ENCODE results near the gene DNASE1L2.
"Not testable (repeated sequence)": the region's sequence is repeated elsewhere in the genome, so short reads cannot be mapped to it uniquely, and the experiment has no call there.

DNASE1L2 gene

GRCh38 chr16:2198283-2198682 is 38.0 kb upstream of the DNASE1L2 start:
- Histone ChIP-seq H3K4me3 (no peak overlapping the region), H3K27ac (no peak overlapping the region), H3K9ac (no peak overlapping the region), H4K20me1 (peaks cover 0 to 44% (median 20%) of the 10 kb centered on the region in 11 experiments; a peak in 17 of 22 replicates), H3K9me3 (replicated peaks in 1 of 11) (no peaks in the 10 kb centered on the region), H3K27me3 (peaks cover 66 to 90% (median 78%) of the 10 kb centered on the region in 11 experiments), H3K4me1 (peaks cover 10 to 26% (median 16%) of the 10 kb centered on the region in 10 experiments; a peak in 17 of 20 replicates), H3K4me2 (no peak overlapping the region), H3K36me3 (no peaks in the 10 kb centered on the region)
- TF ChIP-seq Cebpa-rat (IDR thresholded peaks at IDR 0.05), result no peak

- Histone ChIP-seq H3K9ac (no peak overlapping the region), H3K9me3 (replicated peaks in 1 of 11) (no peaks in the 10 kb centered on the region), H3K27ac (no peak overlapping the region), H3K36me3 (no peaks in the 10 kb centered on the region), H3K4me1 (peaks cover 10 to 22% (median 16%) of the 10 kb centered on the region in 10 experiments; a peak in 17 of 20 replicates), H3K4me2 (no peak overlapping the region), H4K20me1 (peaks cover 0 to 40% (median 17%) of the 10 kb centered on the region in 11 experiments; a peak in 17 of 22 replicates), H3K27me3 (peaks cover 58 to 82% (median 70%) of the 10 kb centered on the region in 11 experiments), H3K4me3 (no peak overlapping the region)
- TF ChIP-seq Cebpa-rat (IDR thresholded peaks at IDR 0.05), result no peak
Measured at GRCh38 chr16:2199095-2199494, 37.1 kb upstream of the DNASE1L2 start.

- Histone ChIP-seq H3K4me1 (peaks cover 15 to 22% (median 18%) of the 10 kb centered on the region in 10 experiments), H3K9ac (no peak overlapping the region), H3K4me3 (no peak overlapping the region), H3K9me3 (replicated peaks in 1 of 11) (no peaks in the 10 kb centered on the region), H3K27me3 (peaks cover 52 to 76% (median 64%) of the 10 kb centered on the region in 11 experiments), H3K27ac (no peak overlapping the region), H4K20me1 (peaks cover 0 to 34% (median 12%) of the 10 kb centered on the region in 11 experiments; a peak in 17 of 22 replicates), H3K36me3 (no peaks in the 10 kb centered on the region), H3K4me2 (no peak overlapping the region)
- TF ChIP-seq Cebpa-rat (IDR thresholded peaks at IDR 0.05), result no peak
Measured at GRCh38 chr16:2199621-2200139, 36.6 kb upstream of the DNASE1L2 start.

- Histone ChIP-seq H3K9me3 (replicated peaks in 1 of 11) (no peaks in the 10 kb centered on the region), H3K4me1 (peaks cover 12 to 18% (median 15%) of the 10 kb centered on the region in 10 experiments), H3K27me3 (peaks cover 46 to 70% (median 58%) of the 10 kb centered on the region in 11 experiments), H3K36me3 (no peaks in the 10 kb centered on the region), H3K9ac (no peak overlapping the region), H4K20me1 (peaks cover 0 to 28% (median 5%) of the 10 kb centered on the region in 11 experiments; a peak in 17 of 22 replicates), H3K27ac (no peak overlapping the region), H3K4me2 (no peak overlapping the region), H3K4me3 (no peak overlapping the region)
- TF ChIP-seq Cebpa-rat (IDR thresholded peaks at IDR 0.05), result no peak
Measured at GRCh38 chr16:2200313-2200712, 35.9 kb upstream of the DNASE1L2 start.

- Histone ChIP-seq H4K20me1 (peaks cover 0 to 25% (median 0%) of the 10 kb centered on the region in 11 experiments; a peak in 7 of 22 replicates), H3K4me1 (peaks cover 27 to 33% (median 31%) of the 10 kb centered on the region in 10 experiments), H3K36me3 (peaks cover 14 to 16% (median 16%) of the 10 kb centered on the region in 11 experiments), H3K27me3 (peaks cover 20 to 42% (median 29%) of the 10 kb centered on the region in 11 experiments)
- H3K9ac ChIP-seq; H3K27ac ChIP-seq; H3K4me3 ChIP-seq; H3K9me3 ChIP-seq (replicated peaks in 1 of 11); H3K4me2 ChIP-seq: not testable (repeated sequence)
Measured at GRCh38 chr16:2203119-2203688, 33.0 kb upstream of the DNASE1L2 start.

GRCh38 chr16:2204416-2205103 is 31.7 kb upstream of the DNASE1L2 start:
- H4K20me1 ChIP-seq, result peaks cover 0 to 35% (median 6%) of the 10 kb centered on the region in 11 experiments; a peak in 11 of 22 replicates
- no peak for TF ChIP-seq Cebpa-rat (IDR thresholded peaks at IDR 0.05)
- peak overlapping the region; percentile 90 to 99 (median 95) for H3K9ac ChIP-seq
- peak overlapping the region; percentile 82 to 99 (median 89) for H3K4me2 ChIP-seq
- no peaks in the 10 kb centered on the region for H3K9me3 ChIP-seq (replicated peaks in 1 of 11)
- peaks cover 28 to 30% (median 29%) of the 10 kb centered on the region in 11 experiments for H3K36me3 ChIP-seq
- peak overlapping the region; percentile 87 to 99 (median 96) for H3K27ac ChIP-seq
- peaks cover 27 to 33% (median 31%) of the 10 kb centered on the region in 10 experiments for H3K4me1 ChIP-seq
- peaks cover 6 to 29% (median 15%) of the 10 kb centered on the region in 11 experiments for H3K27me3 ChIP-seq
- H3K4me3 ChIP-seq, result peak overlapping the region; percentile 62 to 86 (median 72)

- H3K4me3 ChIP-seq, result peak within 1 kb of the TSS; percentile 62 to 86 (median 72)
- H3K27me3 ChIP-seq, result peaks cover 0 to 21% (median 8%) of the 10 kb centered on the region in 11 experiments; a peak in 17 of 22 replicates
- TF ChIP-seq Cebpa-rat (IDR thresholded peaks at IDR 0.05), result no peak
- H3K9me3 ChIP-seq (replicated peaks in 1 of 11), result no peaks in the 10 kb centered on the region
- H3K4me2 ChIP-seq, result peak within 1 kb of the TSS; percentile 95 to 100 (median 97)
- H3K27ac ChIP-seq, result peak within 1 kb of the TSS; percentile 87 to 99 (median 96)
- H4K20me1 ChIP-seq, result peaks cover 0 to 37% (median 7%) of the 10 kb centered on the region in 11 experiments; a peak in 11 of 22 replicates
- H3K36me3 ChIP-seq, result peaks cover 31 to 38% (median 37%) of the 10 kb centered on the region in 11 experiments
- peaks cover 27 to 33% (median 31%) of the 10 kb centered on the region in 10 experiments for H3K4me1 ChIP-seq
- peak within 1 kb of the TSS; percentile 90 to 99 (median 95) for H3K9ac ChIP-seq
Measured at GRCh38 chr16:2205104-2205966, 30.9 kb upstream of the DNASE1L2 start, which contains the start of gene MLST8. Gene MLST8 (plus strand): TSS chr16:2205454. CDS start chr16:2206086, 632 bp downstream.

GRCh38 chr16:2205967-2206313 is 30.3 kb upstream of the DNASE1L2 start:
- Histone ChIP-seq H3K27me3 (peaks cover 0 to 16% (median 4%) of the 10 kb centered on the region in 11 experiments; a peak in 8 of 22 replicates), H3K27ac (peak overlapping the region; percentile 87 to 99 (median 96); a peak in 21 of 22 replicates), H4K20me1 (peaks cover 0 to 43% (median 13%) of the 10 kb centered on the region in 11 experiments; a peak in 12 of 22 replicates), H3K4me3 (peak overlapping the region; percentile 62 to 86 (median 72)), H3K4me2 (peak overlapping the region; percentile 95 to 100 (median 97)), H3K4me1 (peaks cover 27 to 33% (median 31%) of the 10 kb centered on the region in 10 experiments), H3K36me3 (peaks cover 31 to 44% (median 41%) of the 10 kb centered on the region in 11 experiments), H3K9me3 (replicated peaks in 1 of 11) (no peaks in the 10 kb centered on the region), H3K9ac (peak overlapping the region; percentile 90 to 99 (median 95))
- no peak for TF ChIP-seq Cebpa-rat (IDR thresholded peaks at IDR 0.05)
